ENCODE results near the gene SMC2.

The SMC2 gene

GRCh38 chr9:104093647-104094533 lies at the start of gene SMC2:
SMC2 (plus strand) TSS chr9:104094309; CDS start chr9:104095385, 1,076 bp downstream.
- DNase-seq, result peak; percentile 95

- no peak for DNase-seq
Measured at GRCh38 chr9:104068546-104068945, 25.6 kb upstream of the SMC2 start.

DNA sequence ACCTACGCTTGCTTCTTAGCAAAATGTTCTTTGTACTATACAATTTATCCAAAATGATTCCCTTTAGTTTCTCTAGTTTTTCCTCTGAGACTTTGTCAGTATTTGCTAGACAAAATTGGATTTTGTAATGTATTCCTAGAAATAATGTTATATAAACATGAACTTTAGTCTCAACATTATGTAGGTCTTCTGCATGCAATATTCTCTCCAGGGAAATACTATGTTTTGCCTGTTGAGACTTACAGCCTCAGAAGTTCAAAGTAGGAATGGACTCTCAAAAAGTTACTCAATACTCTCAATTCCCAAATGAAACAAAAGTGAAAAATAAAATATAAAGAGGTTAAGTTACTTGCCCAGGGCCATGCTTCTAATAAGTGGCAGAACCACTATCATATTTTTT lies 24.8 kb upstream of the SMC2 start:
- DNase-seq, result no peak

- DNase-seq, result no peak
Measured at GRCh38 chr9:104071589-104071988, 22.5 kb upstream of the SMC2 start.

- DNase-seq, result no peak
Measured at GRCh38 chr9:104073098-104073769, 20.9 kb upstream of the SMC2 start.

GRCh38 chr9:104073770-104074133 lies 20.4 kb upstream of the SMC2 start:
- no peak for DNase-seq

DNA sequence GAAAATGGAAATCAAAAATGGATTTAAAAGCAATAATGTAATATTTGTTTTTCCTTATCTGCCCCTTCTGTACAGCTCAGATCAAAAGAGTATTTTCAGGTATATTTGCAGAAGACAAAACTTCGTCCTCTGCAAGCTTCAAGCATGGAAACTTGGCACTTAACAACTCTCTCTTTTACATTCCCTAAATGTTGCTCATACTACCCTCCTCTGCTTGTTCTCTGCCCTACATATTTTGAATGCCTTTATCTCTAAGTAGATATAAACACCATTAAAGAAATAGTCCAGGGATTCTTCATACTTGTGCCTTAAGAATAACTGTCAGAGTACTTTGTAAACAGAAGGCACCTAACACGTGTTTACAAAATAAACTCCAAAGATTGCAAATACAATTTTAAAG lies 19.2 kb upstream of the SMC2 start:
- no peak for DNase-seq

GRCh38 chr9:104075801-104076753 lies 18.0 kb upstream of the SMC2 start:
- no peak for DNase-seq

- DNase-seq, result no peak
Measured at GRCh38 chr9:104078596-104078995, 15.5 kb upstream of the SMC2 start.

DNA sequence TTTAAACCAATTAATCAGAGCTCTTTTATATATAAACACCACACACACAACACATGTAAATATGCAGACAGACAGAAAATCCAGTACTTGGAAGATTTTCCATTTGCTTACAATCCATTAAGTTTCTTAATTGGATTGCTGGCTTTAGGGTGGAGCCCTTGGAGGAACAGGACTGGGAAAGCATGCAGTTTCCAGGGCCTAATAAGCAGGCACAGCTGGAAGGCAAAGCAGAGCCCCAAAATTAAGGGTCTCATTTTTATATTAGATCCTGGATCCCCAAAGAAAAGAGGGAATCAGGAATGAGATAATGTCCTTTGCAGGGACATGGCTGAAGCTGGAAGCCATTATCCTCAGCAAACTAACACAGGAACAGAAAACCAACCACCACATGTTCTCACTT lies 13.1 kb upstream of the SMC2 start:
- DNase-seq, result no peak

DNA sequence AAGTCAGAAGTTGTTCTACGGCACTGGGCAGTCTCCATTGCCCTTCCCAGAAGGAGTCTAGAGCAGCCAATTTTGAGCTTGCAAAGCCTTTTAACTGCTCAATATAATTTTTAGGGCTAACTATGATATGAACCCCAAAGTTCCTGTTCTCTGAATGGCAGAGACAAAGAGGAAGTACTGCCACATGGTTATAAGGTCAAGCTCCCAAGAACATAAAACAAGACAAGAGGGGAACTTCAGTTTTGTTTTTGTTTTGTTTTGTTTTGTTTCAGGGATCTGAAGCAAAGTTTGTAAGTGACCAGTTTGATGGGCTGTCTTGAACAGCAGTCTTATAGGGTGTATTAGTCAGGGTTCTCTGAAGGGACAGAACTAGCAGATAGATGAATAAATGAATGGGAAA lies 11.9 kb upstream of the SMC2 start:
- no peak for DNase-seq

GRCh38 chr9:104085525-104085924 lies 8.6 kb upstream of the SMC2 start:
- no peak for DNase-seq

DNA sequence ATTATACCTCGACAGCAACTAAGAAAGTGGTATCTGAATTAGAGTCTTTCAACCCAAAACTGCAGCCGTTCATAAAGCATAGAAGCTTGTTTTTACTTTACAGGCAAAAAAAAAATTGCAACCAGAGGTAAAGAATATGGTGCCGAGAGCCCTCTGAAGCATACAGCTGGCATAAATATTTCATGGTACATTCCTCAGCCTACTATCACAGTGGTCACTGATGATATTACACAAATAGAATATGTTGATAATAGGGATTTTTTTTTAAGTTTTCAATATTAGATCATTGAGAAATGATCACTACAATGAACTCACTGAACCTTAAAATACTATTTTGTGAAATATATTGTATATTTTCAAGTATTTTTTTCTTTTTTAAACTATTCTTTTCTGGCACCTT lies 6.2 kb upstream of the SMC2 start:
- DNase-seq, result no peak

DNA sequence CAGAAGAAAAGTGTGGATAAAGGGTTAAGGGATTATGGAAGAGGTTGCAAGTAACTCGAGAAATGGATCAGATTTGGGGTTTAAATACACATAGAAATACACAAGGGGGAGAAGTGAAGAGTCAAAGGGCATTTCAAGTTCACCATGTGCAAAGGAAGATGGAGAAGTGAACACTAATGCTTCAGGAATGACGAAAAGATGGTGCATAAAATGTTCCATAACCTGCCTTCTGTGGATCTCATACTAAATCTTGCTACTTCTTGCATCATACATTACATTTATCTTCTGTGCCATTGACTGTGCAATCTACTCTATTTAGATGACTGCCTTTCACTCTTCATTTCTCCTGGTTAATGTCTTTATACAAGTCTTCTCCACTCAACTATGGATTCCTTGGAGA lies 5.7 kb upstream of the SMC2 start:
- no peak for DNase-seq

- DNase-seq, result no peak
Measured at GRCh38 chr9:104090578-104090977, 3.5 kb upstream of the SMC2 start.

DNA sequence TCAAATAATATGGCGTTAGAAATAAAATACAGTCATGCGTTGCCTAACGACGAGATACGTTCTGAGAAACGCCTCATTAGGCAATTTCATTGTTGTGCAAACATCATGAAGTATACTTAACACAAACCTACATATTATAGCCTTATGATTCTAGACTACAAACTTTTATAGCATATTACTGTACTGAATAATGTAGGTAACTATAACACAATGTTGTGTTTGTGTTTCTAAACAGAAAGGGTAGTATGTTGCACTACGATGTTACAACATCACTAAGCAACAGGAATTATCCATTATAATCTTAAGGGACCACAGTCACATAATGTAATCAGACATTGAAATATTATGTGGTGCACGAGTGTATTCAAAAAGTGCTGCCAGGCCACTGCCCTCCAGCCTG lies 3.0 kb upstream of the SMC2 start:
- no peak for DNase-seq

DNA sequence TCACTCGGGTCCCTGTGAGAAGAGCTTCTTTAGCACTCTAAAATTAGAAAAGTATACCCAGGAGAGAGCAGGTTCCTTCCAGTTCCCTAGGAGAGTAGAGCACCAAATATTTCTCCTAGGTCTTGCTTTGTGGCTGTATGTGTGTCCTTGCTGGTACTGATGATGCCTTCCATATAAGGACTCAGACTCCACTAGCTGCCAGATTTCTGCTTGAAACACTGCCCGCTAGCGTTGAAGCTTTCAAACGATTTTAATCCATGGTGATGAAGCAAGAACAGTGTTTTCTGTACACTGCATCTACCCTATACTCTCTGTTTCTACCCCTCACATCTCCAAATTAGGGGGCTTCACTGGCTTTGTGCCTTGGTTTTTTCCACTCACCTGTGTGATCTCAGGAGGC lies 2.4 kb upstream of the SMC2 start:
- DNase-seq, result peak; percentile 13

GRCh38 chr9:104092192-104092591 lies 1.9 kb upstream of the SMC2 start:
- DNase-seq, result no peak

DNA sequence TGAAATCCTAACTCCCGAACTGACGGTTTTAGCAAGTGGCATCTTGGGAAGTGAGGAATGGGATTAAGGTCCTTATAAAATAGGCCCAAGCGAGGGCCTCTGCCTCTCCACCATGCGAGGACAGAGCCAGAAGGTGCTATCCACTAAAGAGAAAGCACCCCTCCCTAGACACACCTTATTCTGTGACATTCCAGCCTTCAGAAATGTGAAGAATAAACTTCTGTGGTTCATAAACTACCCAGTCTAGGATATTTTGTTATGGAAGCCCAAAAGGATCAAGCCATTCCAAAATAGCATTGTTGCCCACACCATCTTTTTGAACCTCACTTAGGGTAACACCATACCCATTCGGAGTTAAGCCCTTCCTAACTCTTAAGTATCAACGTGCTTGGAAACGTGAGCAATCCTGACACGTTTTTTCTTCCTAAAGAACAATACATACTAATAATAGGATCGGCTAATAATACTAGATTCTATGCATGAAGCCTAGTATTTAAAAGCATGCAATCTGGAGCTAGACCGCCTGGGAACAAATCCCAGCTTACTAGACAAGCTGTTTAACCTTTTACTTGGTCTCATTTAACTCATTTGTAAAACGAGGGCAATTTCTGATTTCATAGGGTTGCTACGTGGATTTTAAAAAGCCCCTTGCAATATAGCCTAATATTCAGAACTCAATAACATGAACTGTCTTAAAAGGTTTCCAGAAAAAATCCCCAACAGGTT lies 1.1 kb upstream of the SMC2 start:
- no peak for DNase-seq

DNA sequence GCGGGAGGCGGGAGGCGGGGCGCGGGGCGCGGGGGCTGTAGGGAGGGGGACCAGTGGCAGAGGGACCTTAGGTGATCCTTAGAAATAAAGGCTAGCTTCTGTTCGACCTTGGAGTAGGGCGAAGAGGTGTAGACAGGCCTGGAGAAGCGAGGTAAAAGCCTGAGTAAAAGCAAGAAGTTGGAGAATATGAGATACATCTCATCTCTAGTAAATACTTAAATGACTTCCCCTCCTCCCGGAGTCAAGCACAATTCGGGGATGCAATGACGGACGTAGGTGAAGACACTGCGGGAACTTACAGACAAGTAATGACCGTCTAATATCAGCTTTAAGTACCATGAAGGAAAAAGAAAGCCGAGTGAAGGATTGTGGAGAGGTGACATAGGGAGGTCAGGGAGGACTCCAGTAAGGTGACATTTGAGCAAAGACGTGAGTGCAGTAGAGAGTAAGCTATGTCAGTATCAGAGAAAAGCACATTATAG lies 466 bp downstream of the SMC2 start:
- no peak for DNase-seq

DNA sequence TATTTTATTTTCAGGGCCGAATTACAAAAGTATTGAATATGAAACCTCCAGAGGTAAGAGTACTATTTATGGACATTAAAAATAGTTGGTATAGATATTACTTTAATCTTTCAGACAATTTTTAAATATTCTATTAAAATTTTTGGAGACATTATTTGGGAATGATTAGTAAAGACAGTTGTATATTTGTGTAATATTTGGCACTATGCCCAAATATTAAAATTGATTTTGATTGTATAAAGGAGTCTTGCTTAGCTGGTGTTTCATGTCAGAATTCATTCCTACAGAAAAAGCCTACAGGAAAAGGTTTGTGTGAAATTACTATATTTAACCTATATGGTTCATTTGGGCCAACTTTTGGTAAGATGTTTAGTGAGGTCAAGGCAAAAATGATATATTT lies 5.5 kb downstream of the SMC2 start:
- DNase-seq, result no peak

GRCh38 chr9:104104360-104104759 lies 10.3 kb downstream of the SMC2 start:
- DNase-seq, result no peak

GRCh38 chr9:104107799-104108198 lies 13.7 kb downstream of the SMC2 start:
- DNase-seq, result no peak
